Left colon (tissue), 2 donors: Measurements from ENCODE around the gene ZNF749. TPM values are rescaled to one million over a fixed set of nuclear protein-coding genes. Genes with fewer than 3 reads are reported as not detected.

Source experiments
- ATAC-seq: fragments of 200-7000 bp; cut with Tn5 transposase; one replicate; pipeline ENCODE4 v1.9.1; 2020; ENCODE audit warnings: mild to moderate bottlenecking, moderate library complexity
- DNase-seq, 2 donors: peaks; one replicate each; pipeline ENCODE4 v3.0.0-alpha.2; 2020
- intact Hi-C, 2 donors: fragments of 100-400 bp; cut with DNase I in 1 of 2; cut with micrococcal nuclease in 1 of 2; formaldehyde crosslinking; loops; one replicate each; pipeline versions ENCODE4 v1.11.2 to v1.14.0; 2022; cut with DNase I, micrococcal nuclease
- long read RNA-seq: library from polyadenylated mRNA; unstranded; transcript quantifications from one replicate; pipeline ENCODE4 v2.0.0, GENCODE V29; 2021
- total RNA-seq, 2 donors: library from RNA; stranded (reverse); fragmentation: NEBNext Ultra II Directional; extraction: Animal tissue kit (Norgen Biotek cat#: 25700); gene quantifications; one replicate each; pipeline ENCODE4 v1.2.1, GENCODE V29; 2021
- donor health status: DM: no; HTN: no; CAD: no.
- donor health status: DM: yes; HTN: yes; CAD: no.

The ZNF749 gene
- total RNA-seq: 1 to 10 TPM; 7.3 to 8.3 TPM
- long read RNA-seq, partial matches to known transcripts: 0 of 3 reads
- long read RNA-seq, other reads (novel, unspliced or antisense): 1 of 3 reads

GRCh38 chr19:57435062-57435978 lies at the start of gene ZNF749:
ZNF749 (plus strand) TSS chr19:57435325; CDS start chr19:57435579, 254 bp downstream.
- intact Hi-C loops: no loop called here
- DNase-seq: peak; percentile 99
- peak; percentile 97 for ATAC-seq

GRCh38 chr19:57389194-57389729 lies 45.9 kb upstream of the ZNF749 start:
- no peak for ATAC-seq
- intact Hi-C loops: no loop called here
- DNase-seq: no peak

GRCh38 chr19:57389730-57390598 lies 45.2 kb upstream of the ZNF749 start, which contains the start of gene ZNF548:
ZNF548 (plus strand) TSS chr19:57389854; CDS start chr19:57390100, 246 bp downstream.
- intact Hi-C loops: no loop called here
- peak; percentile 99 for ATAC-seq
- peak; percentile 94 to 96 for DNase-seq

GRCh38 chr19:57395710-57396109 lies 39.4 kb upstream of the ZNF749 start:
- intact Hi-C loops: no loop called here
- no peak for ATAC-seq
- DNase-seq: no peak

GRCh38 chr19:57398868-57399267 lies 36.3 kb upstream of the ZNF749 start:
- no peak for ATAC-seq
- intact Hi-C loops: no loop called here
- no peak for DNase-seq

GRCh38 chr19:57403737-57404563 lies 31.2 kb upstream of the ZNF749 start:
- DNase-seq (no peak), ATAC-seq (no peak)
- intact Hi-C loops: no loop called here

- intact Hi-C loops: no loop called here
These were observed 28.5 kb upstream of the ZNF749 start for GRCh38 chr19:57406516-57407123.

GRCh38 chr19:57410877-57411671 lies 24.1 kb upstream of the ZNF749 start, which contains the start of gene ZNF17:
ZNF17 (plus strand) TSS chr19:57411161; CDS start chr19:57413616, 2,455 bp downstream.
- intact Hi-C loops: no loop called here
- ATAC-seq: peak; percentile 100
- peak; percentile 95 for DNase-seq

More at GRCh38 chr19:57406516-57407123, 28.5 kb upstream of the ZNF749 start:
- ATAC-seq (no peak), DNase-seq (peak; percentile 35 to 62)

GRCh38 chr19:57419439-57419838 lies 15.7 kb upstream of the ZNF749 start:
- intact Hi-C loops: no loop called here
- ATAC-seq: no peak

GRCh38 chr19:57421037-57421436 lies 14.1 kb upstream of the ZNF749 start:
- DNase-seq (no peak), ATAC-seq (no peak)
- intact Hi-C loops: no loop called here

More at GRCh38 chr19:57419439-57419838, 15.7 kb upstream of the ZNF749 start:
- DNase-seq: no peak

GRCh38 chr19:57434386-57435061 lies 601 bp upstream of the ZNF749 start:
- intact Hi-C loops: no loop called here
- ATAC-seq: no peak

GRCh38 chr19:57436417-57436816 lies 1.3 kb downstream of the ZNF749 start:
- intact Hi-C loops: no loop called here
- no peak for DNase-seq
- ATAC-seq: no peak

More at GRCh38 chr19:57434386-57435061, 601 bp upstream of the ZNF749 start:
- no peak for DNase-seq

GRCh38 chr19:57437931-57438330 lies 2.8 kb downstream of the ZNF749 start:
- intact Hi-C loops: no loop called here
- ATAC-seq (no peak), DNase-seq (no peak)

- intact Hi-C loops: no loop called here
- no peak for ATAC-seq
- no peak for DNase-seq
These were observed 3.8 kb downstream of the ZNF749 start for GRCh38 chr19:57438925-57439324.

GRCh38 chr19:57441979-57442752 lies 7.0 kb downstream of the ZNF749 start:
- ATAC-seq (no peak), DNase-seq (no peak)
- intact Hi-C loops: no loop called here
